HCT116 (cell line): ENCODE results near the gene VCY. TPM values are rescaled to one million over a fixed set of nuclear protein-coding genes. Genes with fewer than 3 reads are reported as not detected.
"Not testable (repeated sequence)": the region's sequence is repeated elsewhere in the genome, so short reads cannot be mapped to it uniquely, and the experiment has no call there.

Experiments
- ATAC-seq: fragments of 200-7000 bp; cut with Tn5 transposase; 2 replicates; pipeline ENCODE4 v1.9.1; 2020; ENCODE audit warnings: mild to moderate bottlenecking, moderate library complexity
- Bru-seq: library from RNA; stranded (reverse); fragments of 400-500 nt; gene quantifications from one replicate; lab custom pipeline; 2021; lab: Mats Ljungman, UMichigan
- BruChase-seq, 2 experiments: library from RNA; stranded (reverse); fragments of 400-500 nt; gene quantifications; one replicate each; lab custom pipeline; 2021; lab: Mats Ljungman, UMichigan
- BruUV-seq: library from RNA; stranded (reverse); fragments of 400-500 nt; replicated peaks from 2 replicates; lab custom pipeline; 2021; lab: Mats Ljungman, UMichigan
- CTCF ChIA-PET: fragments of 300-600 bp; sonication (Branson Sonifier 250); formaldehyde crosslinking; loops from one replicate; lab custom pipeline; 2021; ENCODE audit warnings: antibody characterized with exemption; lab: Charles Lee
- POLR2A ChIA-PET: fragments of 300-600, 350-600 bp; sonication (Branson Sonifier 250); formaldehyde crosslinking; loops from one replicate; lab custom pipeline; 2021; ENCODE audit warnings: antibody characterized with exemption; lab: Charles Lee
- RAD21 ChIA-PET, 2 experiments: fragments of 300-600 bp; sonication (Branson Sonifier 250); formaldehyde crosslinking; loops; one replicate each; lab custom pipeline; 2023; ENCODE audit warnings: low total read pairs in 2 of 2; ENCODE audit not compliant: uncharacterized antibody in 2 of 2, unreplicated experiment in 2 of 2, low non-redundant PET in 1 of 2; lab: Charles Lee
- DNase-seq: peaks from one replicate; pipeline ENCODE4 v3.0.0-alpha.2; 2010; ENCODE audit warnings: low read depth, low spot score
- H2AFZ ChIP-seq: fragments of 200-600 bp; shearing (Covaris generic), sonication (generic); 2 replicates; pipeline ENCODE4 v1.6.1; 2017; ENCODE audit warnings: low read depth, mixed run types, mixed read lengths, antibody characterized with exemption, low read length; ENCODE audit not compliant: poor library complexity, severe bottlenecking
- H3K27ac ChIP-seq: 2 replicates; pipeline ENCODE4 v1.5.1; 2012; ENCODE audit warnings: low read depth, low read length
- H3K27me3 ChIP-seq: fragments of 200-600 bp; sonication (generic); 2 replicates; pipeline ENCODE4 v1.6.1; 2016; ENCODE audit warnings: mixed run types, low read length, mixed read lengths; ENCODE audit not compliant: insufficient read depth
- H3K36me3 ChIP-seq, 2 experiments: fragments of 200-500 bp in 1 of 2; fragments of 200-600 bp in 1 of 2; sonication (Bioruptor generic) in 1 of 2; sonication (generic) in 1 of 2; 2 replicates each; pipeline versions ENCODE4 v1.5.1 to v1.6.1; 2014 to 2016; ENCODE audit warnings: low read length in 2 of 2, inconsistent platforms in 1 of 2, mixed read lengths in 1 of 2, mixed run types in 1 of 2; ENCODE audit not compliant: insufficient read depth in 2 of 2, control insufficient read depth in 1 of 2
- H3K4me1 ChIP-seq, 2 experiments: fragments of 200-600 bp in 1 of 2; sonication (generic) in 1 of 2; 2 replicates each; pipeline versions ENCODE4 v1.5.1 to v1.6.1; 2012 to 2017; ENCODE audit warnings: low read length in 2 of 2, inconsistent platforms in 1 of 2, mild to moderate bottlenecking in 1 of 2, mixed read lengths in 1 of 2, mixed run types in 1 of 2, moderate library complexity in 1 of 2; ENCODE audit not compliant: insufficient read depth in 2 of 2, control insufficient read depth in 1 of 2
- H3K4me2 ChIP-seq: fragments of 200-600 bp; sonication (generic); 2 replicates; pipeline ENCODE4 v1.6.1; 2017; ENCODE audit warnings: mixed run types, low read length, mixed read lengths
- H3K4me3 ChIP-seq, 2 experiments: fragments of 200-600 bp in 1 of 2; sonication (generic) in 1 of 2; replicated peaks in 1 of 2; 2 replicates each; pipeline ENCODE4 v1.5.1; 2011 to 2016; ENCODE audit warnings: low read length in 2 of 2, control low read depth in 1 of 2, low read depth in 1 of 2, mild to moderate bottlenecking in 1 of 2, mixed read lengths in 1 of 2, mixed run types in 1 of 2
- H3K79me2 ChIP-seq: fragments of 200-600 bp; sonication (generic); 2 replicates; pipeline ENCODE4 v1.6.1; 2017; ENCODE audit warnings: mild to moderate bottlenecking, mixed run types, low read length, moderate library complexity, mixed read lengths; ENCODE audit not compliant: insufficient read depth
- H3K9ac ChIP-seq: fragments of 200-600 bp; sonication (generic); 2 replicates; pipeline ENCODE4 v1.6.1; 2016; ENCODE audit warnings: low read length, mixed read lengths
- H3K9me2 ChIP-seq: fragments of 200-600 bp; sonication (generic), shearing (Covaris generic); 2 replicates; pipeline ENCODE4 v1.6.1; 2017; ENCODE audit warnings: mixed run types, mild to moderate bottlenecking, moderate library complexity; ENCODE audit not compliant: insufficient read depth
- H3K9me3 ChIP-seq, 2 experiments: fragments of 200-500 bp in 1 of 2; fragments of 200-600 bp in 1 of 2; sonication (Bioruptor generic) in 1 of 2; sonication (generic) in 1 of 2; 2 replicates each; pipeline ENCODE4 v1.6.1; 2014 to 2017; ENCODE audit warnings: low read length in 2 of 2, mixed read lengths in 2 of 2, inconsistent platforms in 1 of 2, low read depth in 1 of 2, mild to moderate bottlenecking in 1 of 2, mixed run types in 1 of 2, moderate library complexity in 1 of 2; ENCODE audit not compliant: control insufficient read depth in 1 of 2, insufficient read depth in 1 of 2
- H4K20me1 ChIP-seq: fragments of 200-600 bp; sonication (generic), shearing (Covaris generic); 2 replicates; pipeline ENCODE4 v1.6.1; 2017; ENCODE audit warnings: mixed run types, mild to moderate bottlenecking, moderate library complexity; ENCODE audit not compliant: insufficient read depth
- intact Hi-C: fragments of 100-400 bp; cut with micrococcal nuclease; formaldehyde crosslinking; loops from 2 replicates; pipeline ENCODE4 v1.10.0; 2022
- long read RNA-seq: library from polyadenylated mRNA; unstranded; transcript quantifications from one replicate; pipeline ENCODE4 v2.0.0, GENCODE V29; 2021; ENCODE audit not compliant: unreplicated experiment
- polyA plus RNA-seq: library from polyadenylated mRNA; unstranded; fragments of >200 nt; gene quantifications from 2 replicates; pipeline ENCODE4 v1.2.1, GENCODE V29; 2012; ENCODE audit warnings: missing spikeins
- total RNA-seq: library from RNA; stranded (reverse); gene quantifications from one replicate; pipeline ENCODE4 v1.2.1, GENCODE V29; 2021; ENCODE audit not compliant: unreplicated experiment

VCY gene
- not detected for total RNA-seq
- not detected in 2 replicates for polyA plus RNA-seq
- not detected for Bru-seq, nascent RNA
- not detected for BruChase-seq, experiment 1, labeled RNA remaining after a 6-hour chase
- BruChase-seq, experiment 2, labeled RNA remaining after a 2-hour chase, result not detected
- long read RNA-seq, result 0 reads

- H2AFZ ChIP-seq, H3K9me3 ChIP-seq, H3K4me3 ChIP-seq, H3K36me3 ChIP-seq, H4K20me1 ChIP-seq, POLR2A ChIA-PET, H3K4me2 ChIP-seq, H3K4me1 ChIP-seq, ATAC-seq, H3K79me2 ChIP-seq, H3K27me3 ChIP-seq, CTCF ChIA-PET, H3K9ac ChIP-seq, intact Hi-C loops, H3K27ac ChIP-seq, BruUV-seq, DNase-seq, H3K9me2 ChIP-seq, RAD21 ChIA-PET: not testable (repeated sequence)
These were observed at the start of gene VCY for GRCh38 chrY:13986373-13986772. TSS of gene VCY (minus strand) at chrY:13986473. CDS start at chrY:13986440, 33 bp downstream.

- H3K9me3 ChIP-seq, RAD21 ChIA-PET, H3K79me2 ChIP-seq, H2AFZ ChIP-seq, intact Hi-C loops, H3K36me3 ChIP-seq, DNase-seq, H3K27ac ChIP-seq, H4K20me1 ChIP-seq, H3K4me2 ChIP-seq, ATAC-seq, H3K4me3 ChIP-seq, H3K4me1 ChIP-seq, H3K9me2 ChIP-seq, POLR2A ChIA-PET, CTCF ChIA-PET, H3K27me3 ChIP-seq, BruUV-seq, H3K9ac ChIP-seq: not testable (repeated sequence)
These were observed 44.1 kb upstream of the VCY start for GRCh38 chrY:14030395-14030794.

GRCh38 chrY:14011916-14012315 lies 25.6 kb upstream of the VCY start:
- H3K27ac ChIP-seq, H3K4me2 ChIP-seq, H3K9me2 ChIP-seq, H3K4me1 ChIP-seq, ATAC-seq, RAD21 ChIA-PET, POLR2A ChIA-PET, H3K9ac ChIP-seq, BruUV-seq, CTCF ChIA-PET, H3K9me3 ChIP-seq, H2AFZ ChIP-seq, H3K79me2 ChIP-seq, H3K27me3 ChIP-seq, intact Hi-C loops, H3K4me3 ChIP-seq, H4K20me1 ChIP-seq, H3K36me3 ChIP-seq, DNase-seq: not testable (repeated sequence)

- not testable (repeated sequence) for H3K27ac ChIP-seq, BruUV-seq
These were observed 43.9 kb downstream of the VCY start for GRCh38 chrY:13942406-13942805.

More at GRCh38 chrY:13942406-13942805, 43.9 kb downstream of the VCY start:
- H3K4me2 ChIP-seq, H3K4me3 ChIP-seq, H3K79me2 ChIP-seq, RAD21 ChIA-PET, H3K27me3 ChIP-seq, H2AFZ ChIP-seq, ATAC-seq, H3K9me2 ChIP-seq, H4K20me1 ChIP-seq, H3K4me1 ChIP-seq, CTCF ChIA-PET, POLR2A ChIA-PET, intact Hi-C loops, H3K9me3 ChIP-seq, H3K9ac ChIP-seq, DNase-seq, H3K36me3 ChIP-seq: not testable (repeated sequence)
